Measurements from ENCODE around the gene HOMER2. TPM values are rescaled to one million over a fixed set of nuclear protein-coding genes. Genes with fewer than 3 reads are reported as not detected.

Gene HOMER2
- total and polyA plus RNA-seq, 9 of the 15 experiments (the other 6 are each of a cell fraction or from before 2014, with no cell fraction given): 0.13 to 0.47 (median 0.29) TPM; not detected in 1

DNA sequence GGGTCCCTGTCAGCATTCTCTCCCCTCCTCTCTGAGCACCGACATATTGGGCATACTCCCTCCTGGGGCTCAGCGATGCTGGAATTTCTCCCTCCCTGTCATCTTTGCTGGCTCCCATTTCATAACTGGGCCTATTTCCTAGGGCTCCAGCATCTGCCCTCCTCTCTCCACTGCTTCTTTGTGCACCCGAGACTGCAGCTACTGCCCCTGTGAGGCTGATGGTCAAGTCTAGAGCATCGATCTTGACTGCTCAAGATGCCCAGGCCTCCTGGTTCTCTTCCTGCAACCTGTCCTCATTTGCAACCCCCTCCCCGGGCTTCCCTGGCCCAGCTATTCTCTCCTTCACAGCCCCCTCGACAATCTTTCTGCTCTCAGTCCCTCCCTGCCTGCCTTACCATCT is 89.6 kb downstream of the HOMER2 start:
- Histone ChIP-seq H4K20me1 (replicated peaks; ENCODE audit: control insufficient read depth, insufficient read depth, low read length) (no peaks in the 10 kb centered on the region), H3K4me3 (no peak overlapping the region), H3K27ac (ENCODE audit: extremely low read depth, low read depth, low read length) (no peak overlapping the region), H3K9ac (ENCODE audit: insufficient read depth in 1 of 2, low read depth in 2 of 2, low read length in 2 of 2) (no peak overlapping the region), H2AFZ (ENCODE audit: low read depth, low read length) (no peak overlapping the region), H3K9me1 (ENCODE audit: control insufficient read depth, insufficient read depth, low read length) (no peaks in the 10 kb centered on the region), H3K4me1 (replicated peaks in 1 of 2; ENCODE audit: control insufficient read depth in 2 of 2, insufficient read depth in 2 of 2, low read length in 2 of 2) (no peaks in the 10 kb centered on the region), H3K9me3 (replicated peaks; ENCODE audit: control insufficient read depth, insufficient read depth, low read depth, low read length) (no peaks in the 10 kb centered on the region), H3K36me3 (ENCODE audit: control insufficient read depth, insufficient read depth, low read length) (no peaks in the 10 kb centered on the region), H3K79me2 (ENCODE audit: control insufficient read depth, insufficient read depth, low read length) (no peaks in the 10 kb centered on the region), H3K4me2 (ENCODE audit: insufficient read depth, low read length) (no peak overlapping the region), H3K27me3 (ENCODE audit: control insufficient read depth in 2 of 2, insufficient read depth in 2 of 2, low read length in 2 of 2) (peaks cover 14 to 22% of the 10 kb centered on the region in 2 experiments)
- no peak for TF ChIP-seq ZNF143 (CRISPR knock-in tag; IDR thresholded peaks at IDR 0.05)
- no peak for TF ChIP-seq KAT7 (CRISPR knock-in tag; IDR thresholded peaks at IDR 0.05; ENCODE audit: borderline replicate concordance)
- no peak for TF ChIP-seq RNF219 (CRISPR knock-in tag; IDR thresholded peaks at IDR 0.05)
- TF ChIP-seq TEAD1 (CRISPR knock-in tag; IDR thresholded peaks at IDR 0.05): no peak
- TF ChIP-seq, protein P1, sequence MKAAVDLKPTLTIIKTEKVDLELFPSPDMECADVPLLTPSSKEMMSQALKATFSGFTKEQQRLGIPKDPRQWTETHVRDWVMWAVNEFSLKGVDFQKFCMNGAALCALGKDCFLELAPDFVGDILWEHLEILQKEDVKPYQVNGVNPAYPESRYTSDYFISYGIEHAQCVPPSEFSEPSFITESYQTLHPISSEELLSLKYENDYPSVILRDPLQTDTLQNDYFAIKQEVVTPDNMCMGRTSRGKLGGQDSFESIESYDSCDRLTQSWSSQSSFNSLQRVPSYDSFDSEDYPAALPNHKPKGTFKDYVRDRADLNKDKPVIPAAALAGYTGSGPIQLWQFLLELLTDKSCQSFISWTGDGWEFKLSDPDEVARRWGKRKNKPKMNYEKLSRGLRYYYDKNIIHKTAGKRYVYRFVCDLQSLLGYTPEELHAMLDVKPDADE (conservative IDR thresholded peaks at IDR 0.05; ENCODE audit: control insufficient read depth, low read depth, low read length): no peak
- no peak for TF ChIP-seq GABPB2 (CRISPR knock-in tag; conservative IDR thresholded peaks at IDR 0.05)
- no peak for TF ChIP-seq ZNF584 (CRISPR knock-in tag; IDR thresholded peaks at IDR 0.05; ENCODE audit: low read depth)
- TF ChIP-seq, protein P2, sequence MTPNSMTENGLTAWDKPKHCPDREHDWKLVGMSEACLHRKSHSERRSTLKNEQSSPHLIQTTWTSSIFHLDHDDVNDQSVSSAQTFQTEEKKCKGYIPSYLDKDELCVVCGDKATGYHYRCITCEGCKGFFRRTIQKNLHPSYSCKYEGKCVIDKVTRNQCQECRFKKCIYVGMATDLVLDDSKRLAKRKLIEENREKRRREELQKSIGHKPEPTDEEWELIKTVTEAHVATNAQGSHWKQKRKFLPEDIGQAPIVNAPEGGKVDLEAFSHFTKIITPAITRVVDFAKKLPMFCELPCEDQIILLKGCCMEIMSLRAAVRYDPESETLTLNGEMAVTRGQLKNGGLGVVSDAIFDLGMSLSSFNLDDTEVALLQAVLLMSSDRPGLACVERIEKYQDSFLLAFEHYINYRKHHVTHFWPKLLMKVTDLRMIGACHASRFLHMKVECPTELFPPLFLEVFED (CRISPR knock-in tag; conservative IDR thresholded peaks at IDR 0.05): no peak
- TF ChIP-seq CCAR2 (IDR thresholded peaks at IDR 0.05; ENCODE audit: low read depth, low read length): no peak
- no peak for TF ChIP-seq ZNF217 (CRISPR knock-in tag; IDR thresholded peaks at IDR 0.05)
- no peak for TF ChIP-seq NCOA4 (IDR thresholded peaks at IDR 0.05; ENCODE audit: partially characterized antibody)
- TF ChIP-seq KDM2B (CRISPR knock-in tag; IDR thresholded peaks at IDR 0.05): no peak
- no peak for TF ChIP-seq PHTF2 (CRISPR knock-in tag; IDR thresholded peaks at IDR 0.05)
- no peak for TF ChIP-seq HNRNPH1 (optimal IDR thresholded peaks at IDR 0.05; ENCODE audit: low read depth, low read length)
- TF ChIP-seq ZFPM2 (CRISPR knock-in tag; IDR thresholded peaks at IDR 0.05): no peak
- no peak for TF ChIP-seq LARP7 (IDR thresholded peaks at IDR 0.05)
- intact Hi-C loops (cut with micrococcal nuclease): no loop called here
- in situ Hi-C loops (cut with MboI): no loop called here
- CTCF ChIA-PET (ENCODE audit: low intra/inter-chr PET ratio): no interaction called here
- POLR2A ChIA-PET: interaction anchor here (2.4 kb wide), 1 partner anchor 9 kb away, joined by 10 read pairs; no protein-coding TSS in a partner anchor
- 1% methylated on average over 6 of the region's 6 CpGs for WGBS (ENCODE audit: insufficient coverage, low coverage, missing lambda C conversion rate)
- no peak for FAIRE-seq
- BruUV-seq (replicated peaks): no TSS peak
- no peak; the same call in 1 of the 3 replicates for ATAC-seq
- no peak for DNase-seq (ENCODE audit: extremely low read depth in 1 of 4, low spot score in 3 of 4)

Measured in K562 (cell line).